ENCODE results near the gene FIP1L1. TPM values are rescaled to one million over a fixed set of nuclear protein-coding genes. Genes with fewer than 3 reads are reported as not detected.

The FIP1L1 gene
- total RNA-seq, 1 experiment from 2014 or later, result 68.0 TPM

DNA sequence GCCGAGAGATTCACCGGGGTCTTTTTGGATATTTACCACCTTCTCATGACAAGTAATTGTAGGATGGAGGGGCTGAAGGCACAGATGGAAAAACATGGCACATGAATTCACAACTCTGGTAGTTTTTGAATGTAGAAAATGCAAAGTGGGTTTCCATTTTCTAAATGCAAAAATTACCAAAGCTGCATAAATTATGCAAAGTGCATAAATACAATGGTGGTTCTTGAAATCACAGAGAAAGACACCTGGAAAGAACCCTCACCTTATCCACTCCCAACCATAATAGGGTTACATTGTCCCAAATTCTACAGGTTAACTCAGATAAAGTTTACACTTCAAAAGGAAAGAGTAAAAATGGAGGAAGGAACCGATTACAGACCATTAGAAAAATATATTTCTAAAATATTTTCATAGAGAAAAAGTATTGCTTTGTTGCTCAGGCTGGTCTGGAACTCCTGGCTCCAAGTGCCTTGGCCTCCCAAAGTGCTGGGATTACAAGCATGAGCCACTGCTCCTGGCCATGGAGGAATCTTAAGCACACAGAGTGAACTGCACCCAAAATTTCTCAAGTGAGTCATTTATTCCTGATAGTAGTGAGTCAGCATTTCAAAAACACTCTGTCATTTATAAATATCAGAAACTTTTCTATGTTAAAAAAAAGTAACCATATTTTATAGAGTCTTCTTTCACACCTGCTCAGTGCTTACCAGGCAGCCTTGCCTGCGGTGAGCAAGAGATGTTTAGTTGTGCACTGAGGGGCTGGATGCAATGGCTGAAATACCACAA lies 101.4 kb downstream of the FIP1L1 start:
- Histone ChIP-seq H3K9ac (ENCODE audit: extremely low read depth, insufficient read length, low read length) (no peak overlapping the region), H3K79me1 (ENCODE audit: insufficient read depth, low read depth, low read length, poor library complexity, severe bottlenecking) (no peaks in the 10 kb centered on the region), H2BK12ac (ENCODE audit: insufficient read length, low read depth, low read length) (no peak overlapping the region), H2BK5ac (ENCODE audit: insufficient read length, low read length) (no peak overlapping the region), H3K9me3 (ENCODE audit: control insufficient read depth, low read depth, low read length) (no peaks in the 10 kb centered on the region), H2BK15ac (ENCODE audit: low read depth, low read length) (no peak overlapping the region), H3K18ac (ENCODE audit: insufficient read length, low read depth, low read length) (no peak overlapping the region), H3K27me3 (ENCODE audit: insufficient read depth, low read length) (no peaks in the 10 kb centered on the region), H4K5ac (ENCODE audit: insufficient read length, low read depth, low read length) (no peak overlapping the region), H2BK120ac (ENCODE audit: low read depth, low read length, poor library complexity, severe bottlenecking) (no peak overlapping the region), H3K23me2 (ENCODE audit: insufficient read length, low read depth, low read length, poor library complexity, severe bottlenecking) (no peaks in the 10 kb centered on the region), H3K14ac (ENCODE audit: insufficient read depth, low read length) (no peak overlapping the region), H3K27ac (ENCODE audit: insufficient read length, low read depth, low read length) (no peak overlapping the region), H3K4me1 (ENCODE audit: insufficient read depth, low read length) (peaks cover 7% of the 10 kb centered on the region), H4K91ac (ENCODE audit: insufficient read length, low read depth, low read length) (no peak overlapping the region), H3K23ac (ENCODE audit: insufficient read length, low read depth, low read length) (no peak overlapping the region), H2BK20ac (ENCODE audit: low read depth, low read length, poor library complexity, severe bottlenecking) (no peak overlapping the region), H2AK5ac (ENCODE audit: insufficient read length, low read length) (no peak overlapping the region), H4K8ac (replicated peaks; ENCODE audit: insufficient read length, low read depth, low read length) (no peak overlapping the region), H3K4ac (ENCODE audit: low read depth, low read length) (no peak overlapping the region), H2AFZ (ENCODE audit: low read length) (no peak overlapping the region), H3T11ph (ENCODE audit: low read length) (no peak overlapping the region), H3K4me2 (ENCODE audit: insufficient read depth, insufficient read length, low read length) (no peak overlapping the region), H3K56ac (ENCODE audit: insufficient read length, low read depth, low read length) (no peak overlapping the region), H3K79me2 (ENCODE audit: insufficient read depth, low read length) (no peaks in the 10 kb centered on the region), H4K20me1 (ENCODE audit: control insufficient read depth, insufficient read depth, insufficient read length) (no peaks in the 10 kb centered on the region)
- no peak for DNase-seq
- no CpG with 5 or more reads among the region's 4 CpGs for WGBS (ENCODE audit: extremely low coverage, insufficient read length, low lambda C conversion rate)
- TF ChIP-seq, protein P1, sequence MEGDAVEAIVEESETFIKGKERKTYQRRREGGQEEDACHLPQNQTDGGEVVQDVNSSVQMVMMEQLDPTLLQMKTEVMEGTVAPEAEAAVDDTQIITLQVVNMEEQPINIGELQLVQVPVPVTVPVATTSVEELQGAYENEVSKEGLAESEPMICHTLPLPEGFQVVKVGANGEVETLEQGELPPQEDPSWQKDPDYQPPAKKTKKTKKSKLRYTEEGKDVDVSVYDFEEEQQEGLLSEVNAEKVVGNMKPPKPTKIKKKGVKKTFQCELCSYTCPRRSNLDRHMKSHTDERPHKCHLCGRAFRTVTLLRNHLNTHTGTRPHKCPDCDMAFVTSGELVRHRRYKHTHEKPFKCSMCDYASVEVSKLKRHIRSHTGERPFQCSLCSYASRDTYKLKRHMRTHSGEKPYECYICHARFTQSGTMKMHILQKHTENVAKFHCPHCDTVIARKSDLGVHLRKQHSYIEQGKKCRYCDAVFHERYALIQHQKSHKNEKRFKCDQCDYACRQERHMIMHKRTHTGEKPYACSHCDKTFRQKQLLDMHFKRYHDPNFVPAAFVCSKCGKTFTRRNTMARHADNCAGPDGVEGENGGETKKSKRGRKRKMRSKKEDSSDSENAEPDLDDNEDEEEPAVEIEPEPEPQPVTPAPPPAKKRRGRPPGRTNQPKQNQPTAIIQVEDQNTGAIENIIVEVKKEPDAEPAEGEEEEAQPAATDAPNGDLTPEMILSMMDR (conservative IDR thresholded peaks at IDR 0.05), result no peak
- no peak overlapping the region; a peak in 1 of 5 replicates for H3K4me3 Mint-ChIP-seq
- H3K36me3 Mint-ChIP-seq (ENCODE audit: insufficient read depth in 1 of 3, low read depth in 3 of 3), result peaks cover 0 to 19% (median 0%) of the 10 kb centered on the region in 3 experiments; a peak in 4 of 7 replicates
- H3K4me1 Mint-ChIP-seq, result peaks cover 60 to 74% of the 10 kb centered on the region in 2 experiments
- H3K9me3 Mint-ChIP-seq, result no peaks in the 10 kb centered on the region; a peak in 1 of 5 replicates
- H3K27ac Mint-ChIP-seq, result peak overlapping the region; percentile 7 to 99 (median 67); a peak in 4 of 7 replicates
- H3K27me3 Mint-ChIP-seq (ENCODE audit: low read depth), result no peaks in the 10 kb centered on the region

Measured in H9 (cell line).